LoVo (cell line): Measurements from ENCODE around the gene ZKSCAN8.

ENCODE experiments used
- DNase-seq: peaks from one replicate; pipeline ENCODE4 v3.0.0-alpha.2; 2016; ENCODE audit warnings: low spot score

Gene ZKSCAN8

DNA sequence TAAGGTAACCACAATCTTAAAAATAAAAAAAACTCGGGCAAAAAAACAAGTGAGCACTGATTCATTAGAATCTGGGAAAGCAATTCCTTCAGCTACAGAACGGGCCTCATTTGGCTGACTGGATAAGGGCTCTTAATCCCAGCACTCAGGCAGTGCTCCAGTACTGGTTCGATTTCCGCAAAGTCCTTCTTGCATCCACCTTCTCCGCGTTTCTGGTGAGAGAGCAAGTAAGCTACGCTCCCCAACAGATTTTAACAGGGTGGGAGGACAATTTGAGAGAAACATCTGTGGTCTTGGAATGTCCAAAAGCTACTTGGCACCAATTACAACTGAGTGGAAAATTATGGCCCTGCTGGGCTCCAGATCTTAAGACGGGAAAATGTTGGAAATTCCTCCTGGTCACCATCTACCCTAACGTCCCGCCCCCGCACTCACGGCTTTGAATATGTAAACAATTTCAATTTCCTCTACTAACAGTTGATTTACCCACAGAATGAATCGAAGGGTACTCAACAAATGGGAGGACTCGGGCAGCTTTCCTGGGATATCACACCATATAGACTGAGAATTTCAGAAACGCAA is 65.3 kb downstream of the ZKSCAN8 start:
- DNase-seq, result no peak

DNA sequence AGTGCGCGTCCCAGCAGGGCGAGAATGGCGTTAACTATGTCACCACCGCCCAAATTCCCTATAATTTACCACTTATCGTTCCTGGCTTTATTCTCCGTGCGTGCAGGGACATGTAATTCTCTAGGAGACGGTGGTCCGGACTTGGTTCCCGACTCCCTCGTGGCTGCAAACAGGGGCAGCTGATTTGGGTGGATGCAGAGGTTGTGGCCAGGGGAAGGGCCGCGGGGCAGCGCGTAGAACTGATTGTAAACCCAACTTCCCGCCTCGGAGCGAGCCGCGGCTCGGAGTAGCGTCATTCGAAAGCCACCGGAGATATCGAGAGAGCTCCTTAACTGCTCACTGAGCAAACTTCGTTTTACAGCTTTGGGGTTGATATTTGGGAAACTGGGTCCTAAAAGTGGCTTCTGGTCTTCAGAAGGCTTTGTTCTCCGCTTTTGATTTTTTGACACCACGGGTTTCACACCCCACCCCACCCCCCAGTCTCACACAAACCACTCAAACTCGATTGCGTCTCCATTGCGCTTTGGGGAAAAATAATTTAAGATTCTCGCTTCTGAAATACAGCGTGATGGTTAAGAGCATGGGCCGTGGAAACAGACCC is 65.9 kb downstream of the ZKSCAN8 start:
- DNase-seq, result peak; percentile 63

DNA sequence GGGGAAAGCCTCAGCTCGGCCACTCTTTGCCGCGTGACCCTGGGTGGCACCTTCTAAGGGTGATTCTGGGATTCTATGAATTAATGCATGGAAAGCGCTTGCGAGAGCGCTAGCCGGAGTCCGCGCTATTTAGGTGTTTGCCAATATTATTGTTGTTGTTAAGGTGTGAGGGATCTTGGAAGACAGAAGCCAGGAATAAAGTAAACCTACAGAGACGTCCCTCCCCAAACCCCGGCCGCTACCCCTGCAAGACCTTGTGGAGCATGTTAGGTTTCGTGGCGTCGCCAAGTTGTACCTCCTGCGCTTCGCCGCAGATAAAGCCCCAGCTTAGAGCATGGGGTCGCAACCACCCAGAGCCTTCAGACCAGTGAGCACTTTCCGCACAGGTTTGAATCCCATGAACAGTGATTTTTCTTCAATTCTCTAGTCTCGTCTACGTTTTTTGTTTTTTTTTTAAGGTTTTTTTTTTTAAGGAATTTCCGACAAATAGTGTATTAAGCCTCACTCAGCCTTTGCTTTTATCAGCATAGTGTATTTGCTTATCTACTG is 66.5 kb downstream of the ZKSCAN8 start:
- DNase-seq, result peak; percentile 33
